ENCODE results near the gene WDR48.

Gene WDR48

DNA sequence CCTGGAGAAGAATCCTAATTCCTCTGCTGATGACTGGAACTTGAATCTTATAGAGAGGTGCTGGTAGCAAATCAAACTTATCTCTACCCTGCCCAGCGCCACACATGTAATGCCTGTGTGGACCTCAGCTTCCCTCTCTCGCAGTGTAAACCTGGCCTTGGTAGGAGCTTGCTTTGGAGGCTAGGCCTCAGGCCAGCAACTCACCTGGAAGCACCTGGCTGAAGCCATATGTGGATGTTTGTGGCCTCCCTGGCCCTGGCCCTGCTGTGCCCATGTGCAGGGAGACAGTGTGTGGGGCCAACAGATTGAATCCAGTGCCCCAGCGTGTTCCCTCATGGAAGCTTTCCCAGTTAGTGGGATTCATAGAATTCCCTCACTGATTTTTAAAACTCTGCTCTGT, 64.1 kb downstream of the WDR48 start:
- Histone ChIP-seq H3K4me3 (ENCODE audit: low read depth, low read length) (no peak overlapping the region), H3K4me1 (no peaks in the 10 kb centered on the region), H3K36me3 (ENCODE audit: control insufficient read depth, insufficient read depth, low read length) (no peaks in the 10 kb centered on the region), H3K27me3 (ENCODE audit: control insufficient read depth, insufficient read depth, low read length) (no peaks in the 10 kb centered on the region), H2AFZ (no peak overlapping the region), H3K9ac (no peak overlapping the region), H3K27ac (no peak overlapping the region), H3K9me3 (ENCODE audit: control insufficient read depth, low read length) (no peaks in the 10 kb centered on the region), H3K4me2 (ENCODE audit: low read length) (no peak overlapping the region), H3K79me2 (no peaks in the 10 kb centered on the region)
- TF ChIP-seq, protein P1, sequence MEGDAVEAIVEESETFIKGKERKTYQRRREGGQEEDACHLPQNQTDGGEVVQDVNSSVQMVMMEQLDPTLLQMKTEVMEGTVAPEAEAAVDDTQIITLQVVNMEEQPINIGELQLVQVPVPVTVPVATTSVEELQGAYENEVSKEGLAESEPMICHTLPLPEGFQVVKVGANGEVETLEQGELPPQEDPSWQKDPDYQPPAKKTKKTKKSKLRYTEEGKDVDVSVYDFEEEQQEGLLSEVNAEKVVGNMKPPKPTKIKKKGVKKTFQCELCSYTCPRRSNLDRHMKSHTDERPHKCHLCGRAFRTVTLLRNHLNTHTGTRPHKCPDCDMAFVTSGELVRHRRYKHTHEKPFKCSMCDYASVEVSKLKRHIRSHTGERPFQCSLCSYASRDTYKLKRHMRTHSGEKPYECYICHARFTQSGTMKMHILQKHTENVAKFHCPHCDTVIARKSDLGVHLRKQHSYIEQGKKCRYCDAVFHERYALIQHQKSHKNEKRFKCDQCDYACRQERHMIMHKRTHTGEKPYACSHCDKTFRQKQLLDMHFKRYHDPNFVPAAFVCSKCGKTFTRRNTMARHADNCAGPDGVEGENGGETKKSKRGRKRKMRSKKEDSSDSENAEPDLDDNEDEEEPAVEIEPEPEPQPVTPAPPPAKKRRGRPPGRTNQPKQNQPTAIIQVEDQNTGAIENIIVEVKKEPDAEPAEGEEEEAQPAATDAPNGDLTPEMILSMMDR (IDR thresholded peaks at IDR 0.05): no peak

DNA sequence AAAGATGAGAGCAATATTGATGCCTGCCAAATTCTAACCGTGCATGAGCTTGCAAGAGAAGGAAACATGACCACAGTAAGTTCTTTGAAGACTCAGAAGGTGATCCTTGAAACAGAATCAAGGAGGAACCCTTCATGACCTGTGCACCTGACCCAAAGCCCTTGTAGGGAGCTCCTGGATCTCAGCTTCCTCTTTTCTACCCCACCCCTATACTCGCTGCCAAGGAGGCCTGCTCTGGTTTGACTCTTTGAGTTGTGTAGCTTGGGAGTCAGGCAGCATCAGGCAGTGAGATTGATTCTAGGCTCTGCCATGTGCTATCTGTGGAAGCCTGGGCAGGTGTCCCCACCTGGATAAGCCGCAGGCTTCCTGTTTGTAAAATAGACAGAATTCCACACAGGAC, 66.3 kb downstream of the WDR48 start:
- no peak overlapping the region for H3K9ac ChIP-seq
- no peak overlapping the region for H3K27ac ChIP-seq
- no peaks in the 10 kb centered on the region for H3K27me3 ChIP-seq (ENCODE audit: control insufficient read depth, insufficient read depth, low read length)
- H3K4me3 ChIP-seq (ENCODE audit: low read depth, low read length): no peak overlapping the region
- no peak overlapping the region for H2AFZ ChIP-seq
- no peaks in the 10 kb centered on the region for H3K79me2 ChIP-seq
- TF ChIP-seq, protein P1 (IDR thresholded peaks at IDR 0.05): no peak
- no peak overlapping the region for H3K4me2 ChIP-seq (ENCODE audit: low read length)
- no peaks in the 10 kb centered on the region for H3K9me3 ChIP-seq (ENCODE audit: control insufficient read depth, low read length)
- H3K4me1 ChIP-seq: no peaks in the 10 kb centered on the region
- H3K36me3 ChIP-seq (ENCODE audit: control insufficient read depth, insufficient read depth, low read length): no peaks in the 10 kb centered on the region

DNA sequence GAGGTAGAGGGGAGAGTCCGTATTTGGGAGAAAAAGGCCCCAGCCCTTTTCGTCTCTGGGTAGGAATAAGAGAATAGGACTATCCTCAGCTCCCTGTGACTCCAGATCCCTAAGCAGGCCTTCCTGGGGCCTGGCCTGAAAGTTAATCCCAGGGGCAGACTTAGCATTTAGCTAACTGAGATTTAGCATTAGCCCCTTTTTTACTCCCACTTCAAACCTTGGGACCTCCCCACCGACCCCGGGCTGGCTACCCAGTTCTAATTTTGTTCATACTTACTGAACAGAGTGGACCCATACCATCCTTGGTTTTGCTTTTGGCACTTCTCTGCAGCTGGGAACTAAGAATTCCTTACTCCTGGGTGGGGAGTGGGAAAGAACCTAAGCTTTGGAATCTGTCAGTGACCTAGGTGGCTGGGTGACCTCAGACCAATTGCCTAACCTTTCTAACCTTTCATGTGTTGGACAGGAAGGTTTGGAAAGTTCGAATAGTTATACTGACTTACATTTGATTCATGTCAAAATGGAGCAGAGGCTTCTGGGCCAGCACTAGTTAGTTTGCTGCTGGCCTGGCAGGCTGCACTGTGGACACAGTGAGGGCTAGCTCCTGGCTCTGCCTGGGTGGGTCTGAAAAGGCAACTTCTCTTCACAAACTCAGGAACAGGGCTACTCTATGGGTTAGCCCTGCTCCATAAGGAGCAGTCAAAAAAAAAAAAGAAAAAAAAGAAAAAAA, 67.3 kb downstream of the WDR48 start:
- Histone ChIP-seq H3K27me3 (ENCODE audit: control insufficient read depth, insufficient read depth, low read length) (no peaks in the 10 kb centered on the region), H3K9me3 (ENCODE audit: control insufficient read depth, low read length) (no peaks in the 10 kb centered on the region), H3K9ac (no peak overlapping the region), H3K79me2 (no peaks in the 10 kb centered on the region), H3K4me2 (ENCODE audit: low read length) (no peak overlapping the region), H3K27ac (no peak overlapping the region), H2AFZ (no peak overlapping the region), H3K36me3 (ENCODE audit: control insufficient read depth, insufficient read depth, low read length) (no peaks in the 10 kb centered on the region), H3K4me3 (ENCODE audit: low read depth, low read length) (no peak overlapping the region), H3K4me1 (no peaks in the 10 kb centered on the region)
- TF ChIP-seq, protein P1 (IDR thresholded peaks at IDR 0.05): no peak

DNA sequence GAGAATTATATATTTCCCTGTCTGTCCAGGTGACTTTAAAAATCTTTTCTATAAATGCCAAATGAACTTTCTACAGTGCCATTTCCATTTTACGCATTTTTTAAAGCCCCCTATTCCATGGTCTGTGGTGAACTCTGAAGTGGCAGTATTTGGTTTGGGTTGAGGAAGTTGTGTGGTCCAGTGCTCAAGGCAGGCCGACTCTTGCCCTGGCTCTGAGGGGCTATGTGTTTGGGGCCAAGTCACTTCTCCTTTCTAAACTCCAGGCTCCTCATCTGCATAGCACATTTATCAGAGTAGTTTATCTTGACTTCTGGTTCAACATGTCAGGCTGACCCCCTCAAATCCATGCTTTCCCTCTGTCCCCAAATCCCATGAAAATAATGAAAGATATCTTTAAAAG, 69.8 kb downstream of the WDR48 start:
- Histone ChIP-seq H3K27me3 (ENCODE audit: control insufficient read depth, insufficient read depth, low read length) (no peaks in the 10 kb centered on the region), H3K9me3 (ENCODE audit: control insufficient read depth, low read length) (no peaks in the 10 kb centered on the region), H3K9ac (no peak overlapping the region), H3K4me1 (no peaks in the 10 kb centered on the region), H2AFZ (no peak overlapping the region), H3K79me2 (no peaks in the 10 kb centered on the region), H3K27ac (no peak overlapping the region), H3K4me2 (ENCODE audit: low read length) (no peak overlapping the region), H3K36me3 (ENCODE audit: control insufficient read depth, insufficient read depth, low read length) (no peaks in the 10 kb centered on the region), H3K4me3 (ENCODE audit: low read depth, low read length) (no peak overlapping the region)
- TF ChIP-seq, protein P1 (IDR thresholded peaks at IDR 0.05): no peak

DNA sequence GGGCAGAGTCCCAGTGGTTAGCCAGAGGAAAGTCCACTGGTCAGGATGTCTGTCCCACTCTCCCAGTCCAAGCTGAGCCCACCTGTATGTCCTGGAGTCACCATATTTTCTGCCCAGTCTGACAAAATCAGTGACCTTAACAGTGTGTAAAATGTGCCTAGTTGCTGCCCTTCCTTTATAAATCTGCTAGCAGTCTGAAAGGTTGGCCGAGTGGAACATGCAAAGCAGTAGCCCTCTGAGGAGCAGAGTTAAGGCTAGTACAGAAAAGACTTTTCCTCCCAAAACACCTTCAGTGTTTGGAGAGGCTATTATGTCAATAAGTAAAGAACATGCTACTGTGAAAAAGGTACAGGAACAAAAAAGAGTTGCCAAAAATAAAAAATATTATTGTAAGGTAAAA, 71.0 kb downstream of the WDR48 start:
- Histone ChIP-seq H3K27me3 (ENCODE audit: control insufficient read depth, insufficient read depth, low read length) (no peaks in the 10 kb centered on the region), H3K4me2 (ENCODE audit: low read length) (no peak overlapping the region), H3K4me1 (no peaks in the 10 kb centered on the region), H3K36me3 (ENCODE audit: control insufficient read depth, insufficient read depth, low read length) (no peaks in the 10 kb centered on the region), H3K27ac (no peak overlapping the region), H3K9ac (no peak overlapping the region), H3K9me3 (ENCODE audit: control insufficient read depth, low read length) (no peaks in the 10 kb centered on the region), H3K4me3 (ENCODE audit: low read depth, low read length) (no peak overlapping the region), H3K79me2 (no peaks in the 10 kb centered on the region), H2AFZ (no peak overlapping the region)
- TF ChIP-seq, protein P1 (IDR thresholded peaks at IDR 0.05): no peak
